ENCODE measurements around the gene DBF4. TPM values are rescaled to one million over a fixed set of nuclear protein-coding genes. Genes with fewer than 3 reads are reported as not detected.
"Not testable (repeated sequence)": the region's sequence is repeated elsewhere in the genome, so short reads cannot be mapped to it uniquely, and the experiment has no call there.

Gene DBF4
- total RNA-seq, 1 donor from 2014 or later: 2.4 TPM

GRCh38 chr7:87878208-87878735 lies 2.0 kb downstream of the DBF4 start:
- DNase-seq (ENCODE audit: low spot score): no peak
- no peak for ATAC-seq

GRCh38 chr7:87882151-87882937 lies 6.1 kb downstream of the DBF4 start:
- ATAC-seq (no peak), DNase-seq (ENCODE audit: low spot score) (no peak)

- no peak for ATAC-seq
These were observed 8.7 kb downstream of the DBF4 start for GRCh38 chr7:87885018-87885417.

GRCh38 chr7:87886875-87887274 lies 10.6 kb downstream of the DBF4 start:
- ATAC-seq: peak; percentile 41
- DNase-seq (ENCODE audit: low spot score): no peak

More at GRCh38 chr7:87885018-87885417, 8.7 kb downstream of the DBF4 start:
- no peak for DNase-seq (ENCODE audit: low spot score)

- no peak for DNase-seq (ENCODE audit: low spot score)
- ATAC-seq: no peak
These were observed 19.1 kb downstream of the DBF4 start for GRCh38 chr7:87895363-87895762.

- no peak for ATAC-seq
- DNase-seq (ENCODE audit: low spot score): no peak
These were observed 23.0 kb downstream of the DBF4 start for GRCh38 chr7:87899255-87899654.

- ATAC-seq; DNase-seq (ENCODE audit: low spot score): not testable (repeated sequence)
These were observed 31.0 kb downstream of the DBF4 start for GRCh38 chr7:87907136-87907906.

- ATAC-seq; DNase-seq (ENCODE audit: low spot score): not testable (repeated sequence)
These were observed 32.5 kb downstream of the DBF4 start for GRCh38 chr7:87908814-87909213.

GRCh38 chr7:87912121-87912520 lies 35.8 kb downstream of the DBF4 start:
- ATAC-seq: no peak

GRCh38 chr7:87918740-87919139 lies 42.4 kb downstream of the DBF4 start:
- ATAC-seq: no peak
- DNase-seq (ENCODE audit: low spot score): no peak

More at GRCh38 chr7:87912121-87912520, 35.8 kb downstream of the DBF4 start:
- DNase-seq (ENCODE audit: low spot score): no peak

- ATAC-seq: no peak
- no peak for DNase-seq (ENCODE audit: low spot score)
These were observed 43.6 kb downstream of the DBF4 start for GRCh38 chr7:87919875-87920274.

GRCh38 chr7:87920578-87920977 lies 44.3 kb downstream of the DBF4 start:
- ATAC-seq (no peak), DNase-seq (ENCODE audit: low spot score) (no peak)

- not testable (repeated sequence) for DNase-seq (ENCODE audit: low spot score)
These were observed 46.6 kb downstream of the DBF4 start for GRCh38 chr7:87922759-87923395.

GRCh38 chr7:87926581-87927461 lies 50.5 kb downstream of the DBF4 start:
- no peak for DNase-seq (ENCODE audit: low spot score)
- ATAC-seq: no peak

More at GRCh38 chr7:87922759-87923395, 46.6 kb downstream of the DBF4 start:
- not testable (repeated sequence) for ATAC-seq

GRCh38 chr7:87933605-87933952 lies 57.3 kb downstream of the DBF4 start:
- DNase-seq (ENCODE audit: low spot score) (no peak), ATAC-seq (no peak)

GRCh38 chr7:87933953-87934698 lies 57.8 kb downstream of the DBF4 start, which contains the start of gene ADAM22:
ADAM22 (plus strand) TSS chr7:87934251; CDS start chr7:87934466, 215 bp downstream.
- peak; percentile 69 for DNase-seq (ENCODE audit: low spot score)
- peak; percentile 95 for ATAC-seq

- DNase-seq (ENCODE audit: low spot score) (no peak), ATAC-seq (no peak)
These were observed 58.5 kb downstream of the DBF4 start for GRCh38 chr7:87934699-87935383.

GRCh38 chr7:87935384-87935706 lies 59.1 kb downstream of the DBF4 start:
- ATAC-seq (no peak), DNase-seq (ENCODE audit: low spot score) (no peak)

GRCh38 chr7:87941138-87941537 lies 64.8 kb downstream of the DBF4 start:
- no peak for ATAC-seq
- no peak for DNase-seq (ENCODE audit: low spot score)

All from left lobe of liver (tissue), 2 donors.